Astrocyte (in vitro differentiated cells and primary cell): ENCODE data around the gene SPIRE1. TPM values are rescaled to one million over a fixed set of nuclear protein-coding genes. Genes with fewer than 3 reads are reported as not detected.
A peak's percentile ranks its signal among the peaks of the same experiment; 100 is the strongest.

ENCODE experiments used
- DNase-seq: peaks from one replicate; pipeline ENCODE4 v3.0.0-alpha.2; 2010; ENCODE audit warnings: low read depth
- FAIRE-seq: peaks from 2 replicates; lab custom pipeline; 2011; peaks lifted over from hg19 to GRCh38; lab: Jason Lieb, UNC
- H2AFZ ChIP-seq: 2 replicates; pipeline ENCODE4 v1.6.0; 2012; ENCODE audit warnings: low read depth, low read length, inconsistent platforms
- H3K27ac ChIP-seq: 2 replicates; pipeline ENCODE4 v1.5.1; 2011; ENCODE audit warnings: low read depth, low read length, inconsistent platforms
- H3K27me3 ChIP-seq: 2 replicates; pipeline ENCODE4 v1.6.0; 2011; ENCODE audit warnings: low read length, inconsistent platforms; ENCODE audit not compliant: insufficient read depth
- H3K36me3 ChIP-seq: 2 replicates; pipeline ENCODE4 v1.5.1; 2011; ENCODE audit warnings: low read length, inconsistent platforms; ENCODE audit not compliant: insufficient read depth
- H3K4me1 ChIP-seq: 2 replicates; pipeline ENCODE4 v1.5.1; 2011; ENCODE audit warnings: low read length, inconsistent platforms; ENCODE audit not compliant: insufficient read depth
- H3K4me2 ChIP-seq: 2 replicates; pipeline ENCODE4 v1.6.0; 2012; ENCODE audit warnings: low read length, inconsistent platforms
- H3K4me3 ChIP-seq: 2 replicates; pipeline ENCODE4 v1.5.1; 2011; ENCODE audit warnings: low read depth, mild to moderate bottlenecking, low read length, inconsistent platforms; ENCODE audit not compliant: insufficient read depth
- H3K79me2 ChIP-seq: 2 replicates; pipeline ENCODE4 v1.6.0; 2012; ENCODE audit warnings: mild to moderate bottlenecking, low read length, inconsistent platforms; ENCODE audit not compliant: insufficient read depth
- H3K9ac ChIP-seq: 2 replicates; pipeline ENCODE4 v1.6.0; 2012; ENCODE audit warnings: mild to moderate bottlenecking, low read length, inconsistent platforms
- H3K9me3 ChIP-seq: 2 replicates; pipeline ENCODE4 v1.5.1; 2012; ENCODE audit warnings: low read depth, mild to moderate bottlenecking, low read length, inconsistent platforms; ENCODE audit not compliant: insufficient read depth
- H4K20me1 ChIP-seq: 2 replicates; pipeline ENCODE4 v1.6.0; 2012; ENCODE audit warnings: low read length, inconsistent platforms; ENCODE audit not compliant: insufficient read depth
- H3K27ac Mint-ChIP-seq: one replicate; pipeline ENCODE4 v1.8.0; 2021; ENCODE audit warnings: mild to moderate bottlenecking, mixed read lengths; ENCODE audit not compliant: unreplicated experiment
- H3K27me3 Mint-ChIP-seq: one replicate; pipeline ENCODE4 v1.8.0; 2021; ENCODE audit warnings: low read depth, mixed read lengths; ENCODE audit not compliant: unreplicated experiment
- H3K36me3 Mint-ChIP-seq: one replicate; pipeline ENCODE4 v1.8.0; 2021; ENCODE audit warnings: low read depth, mixed read lengths; ENCODE audit not compliant: unreplicated experiment
- H3K4me1 Mint-ChIP-seq: one replicate; pipeline ENCODE4 v1.8.0; 2021; ENCODE audit warnings: low read depth, mixed read lengths; ENCODE audit not compliant: unreplicated experiment
- H3K4me3 Mint-ChIP-seq: one replicate; pipeline ENCODE4 v1.8.0; 2021; ENCODE audit warnings: mild to moderate bottlenecking, moderate library complexity, mixed read lengths; ENCODE audit not compliant: unreplicated experiment
- H3K9me3 Mint-ChIP-seq: one replicate; pipeline ENCODE4 v1.8.0; 2021; ENCODE audit warnings: mild to moderate bottlenecking, mixed read lengths; ENCODE audit not compliant: unreplicated experiment
- CTCF ChIP-seq: IDR thresholded peaks from 2 replicates; pipeline ENCODE4 v1.5.1; 2011; ENCODE audit warnings: low read depth, mild to moderate bottlenecking, inconsistent platforms, low read length, moderate library complexity; ENCODE audit not compliant: insufficient read depth
- EZH2 ChIP-seq: IDR thresholded peaks from 2 replicates; pipeline ENCODE4 v1.6.1; 2012; ENCODE audit warnings: mild to moderate bottlenecking, low read length, inconsistent platforms; ENCODE audit not compliant: insufficient read depth
- total RNA-seq: library from RNA; stranded (reverse); gene quantifications from 2 replicates; pipeline ENCODE4 v1.2.1, GENCODE V29; 2021

SPIRE1 gene
- total RNA-seq, 1 donor from 2014 or later = 42.0 TPM

- Histone ChIP-seq H3K4me2 (no peak overlapping the region), H3K36me3 (peaks cover 3% of the 10 kb centered on the region), H3K27me3 (no peaks in the 10 kb centered on the region), H3K79me2 (no peaks in the 10 kb centered on the region), H4K20me1 (no peaks in the 10 kb centered on the region), H3K9me3 (peaks cover 7% of the 10 kb centered on the region), H3K9ac (no peak overlapping the region), H2AFZ (no peak overlapping the region), H3K27ac (no peak overlapping the region), H3K4me3 (no peak overlapping the region), H3K4me1 (no peaks in the 10 kb centered on the region)
- DNase-seq = no peak
- TF ChIP-seq CTCF (no peak), EZH2 (no peak)
- Mint-ChIP-seq H3K4me1 (peaks cover 3% of the 10 kb centered on the region), H3K4me3 (no peak overlapping the region), H3K36me3 (peaks cover 12% of the 10 kb centered on the region), H3K9me3 (no peaks in the 10 kb centered on the region), H3K27me3 (no peaks in the 10 kb centered on the region), H3K27ac (peak overlapping the region; percentile 34)
- FAIRE-seq = no peak
Measured at GRCh38 chr18:12424252-12424651, 233.7 kb downstream of the SPIRE1 start.

GRCh38 chr18:12423820-12424219, 234.1 kb downstream of the SPIRE1 start:
- Histone ChIP-seq H3K79me2 (no peaks in the 10 kb centered on the region), H3K27ac (no peak overlapping the region), H3K9ac (no peak overlapping the region), H4K20me1 (no peaks in the 10 kb centered on the region), H3K4me3 (no peak overlapping the region), H3K9me3 (peaks cover 7% of the 10 kb centered on the region), H2AFZ (no peak overlapping the region), H3K36me3 (peaks cover 3% of the 10 kb centered on the region), H3K4me1 (no peaks in the 10 kb centered on the region), H3K27me3 (no peaks in the 10 kb centered on the region), H3K4me2 (no peak overlapping the region)
- DNase-seq = no peak
- no peak overlapping the region for H3K27ac Mint-ChIP-seq
- FAIRE-seq = no peak
- TF ChIP-seq CTCF = no peak
- no peak for TF ChIP-seq EZH2
- no peaks in the 10 kb centered on the region for H3K9me3 Mint-ChIP-seq
- H3K36me3 Mint-ChIP-seq = peaks cover 11% of the 10 kb centered on the region
- H3K4me3 Mint-ChIP-seq = no peak overlapping the region
- peaks cover 3% of the 10 kb centered on the region for H3K4me1 Mint-ChIP-seq
- no peaks in the 10 kb centered on the region for H3K27me3 Mint-ChIP-seq

- no peaks in the 10 kb centered on the region for H3K27me3 Mint-ChIP-seq
- H3K4me1 Mint-ChIP-seq = peaks cover 2% of the 10 kb centered on the region
- H3K4me3 ChIP-seq = no peak overlapping the region
- H3K4me2 ChIP-seq = no peak overlapping the region
- no peaks in the 10 kb centered on the region for H3K9me3 Mint-ChIP-seq
- peaks cover 4% of the 10 kb centered on the region for H3K79me2 ChIP-seq
- H2AFZ ChIP-seq = no peak overlapping the region
- no peaks in the 10 kb centered on the region for H3K4me1 ChIP-seq
- H3K9me3 ChIP-seq = peaks cover 7% of the 10 kb centered on the region
- H3K27ac Mint-ChIP-seq = no peak overlapping the region
- no peak for DNase-seq
- TF ChIP-seq CTCF (no peak), EZH2 (no peak)
- H3K4me3 Mint-ChIP-seq = no peak overlapping the region
- no peaks in the 10 kb centered on the region for H3K27me3 ChIP-seq
- no peak overlapping the region for H3K27ac ChIP-seq
- FAIRE-seq = no peak
- H3K9ac ChIP-seq = no peak overlapping the region
- peaks cover 4% of the 10 kb centered on the region for H4K20me1 ChIP-seq
- H3K36me3 ChIP-seq = peaks cover 3% of the 10 kb centered on the region
- H3K36me3 Mint-ChIP-seq = peaks cover 7% of the 10 kb centered on the region
Measured at GRCh38 chr18:12423393-12423792, 234.5 kb downstream of the SPIRE1 start.
